H1 (cell line): ENCODE results near the gene TMEM39A. TPM values are rescaled to one million over a fixed set of nuclear protein-coding genes. Genes with fewer than 3 reads are reported as not detected.

Experiments
- E2F6 ChIP-seq: IDR thresholded peaks from 2 replicates; pipeline ENCODE4 v1.6.1; 2012; ENCODE audit warnings: inconsistent platforms
- USF2 ChIP-seq: IDR thresholded peaks from 2 replicates; pipeline ENCODE4 v1.6.1; 2011; ENCODE audit warnings: low read length, improper control_type of control experiment
- polyA plus RNA-seq, 7 experiments: library from polyadenylated mRNA; depleted of rRNA in 3 of 7; stranded (reverse) in 5 of 7; unstranded in 2 of 7; fragments of >200 nt in 5 of 7; fragments of 200-250 nt in 2 of 7; gene quantifications; 1 replicate in 5 of 7; 2 replicates in 1 of 7; 4 replicates in 1 of 7; pipeline versions ENCODE4 v1.2.1 to v1.2.3, GENCODE V29; 2011 to 2013; ENCODE audit warnings: missing spikeins in 2 of 7, mixed read lengths in 2 of 7
- total RNA-seq: library from RNA; stranded (reverse); fragmentation: NEBNext Ultra II Directional; extraction: Animal tissue kit (Norgen Biotek cat#: 25700); gene quantifications from 2 replicates; pipeline ENCODE4 v1.2.1, GENCODE V29; 2021

TMEM39A gene
- total and polyA plus RNA-seq, 2 of the 8 experiments (the other 6 are each of a cell fraction or from before 2014, with no cell fraction given), result 26.8 to 36.1 TPM

- TF ChIP-seq USF2 (no peak), E2F6 (no peak)
Observed at GRCh38 chr3:119403201-119403600, 60.2 kb downstream of the TMEM39A start (continued).
